ES-I3 (cell line): ENCODE measurements around the gene GPR151.

Source experiments
- H3K36me3 ChIP-seq: 2 replicates; pipeline ENCODE4 v1.6.1; 2013; ENCODE audit warnings: mild to moderate bottlenecking, low read length, control low read depth, moderate library complexity; ENCODE audit not compliant: insufficient read depth
- H3K4me1 ChIP-seq: 2 replicates; pipeline ENCODE4 v1.6.1; 2013; ENCODE audit warnings: mild to moderate bottlenecking, control low read depth, low read length; ENCODE audit not compliant: insufficient read depth
- H3K9ac ChIP-seq: 2 replicates; pipeline ENCODE4 v1.6.1; 2013; ENCODE audit warnings: low read depth, mild to moderate bottlenecking, low read length, moderate library complexity
- H3K9me3 ChIP-seq: 2 replicates; pipeline ENCODE4 v1.6.1; 2013; ENCODE audit warnings: mild to moderate bottlenecking, low read length, moderate library complexity; ENCODE audit not compliant: control insufficient read depth, insufficient read depth

The GPR151 gene

GRCh38 chr5:146499680-146500079 is 16.3 kb downstream of the GPR151 start:
- H3K9ac ChIP-seq: no peak overlapping the region
- H3K4me1 ChIP-seq: no peaks in the 10 kb centered on the region
- no peaks in the 10 kb centered on the region for H3K9me3 ChIP-seq
- H3K36me3 ChIP-seq: peaks cover 2% of the 10 kb centered on the region

- Histone ChIP-seq H3K36me3 (no peaks in the 10 kb centered on the region; the same call in 1 of the 2 replicates), H3K9ac (no peak overlapping the region), H3K9me3 (no peaks in the 10 kb centered on the region), H3K4me1 (no peaks in the 10 kb centered on the region)
These were observed 21.3 kb downstream of the GPR151 start for GRCh38 chr5:146494656-146495055.

GRCh38 chr5:146490089-146490843 is 25.7 kb downstream of the GPR151 start:
- Histone ChIP-seq H3K9me3 (no peaks in the 10 kb centered on the region), H3K36me3 (no peaks in the 10 kb centered on the region), H3K4me1 (no peaks in the 10 kb centered on the region), H3K9ac (no peak overlapping the region)

- Histone ChIP-seq H3K9ac (no peak overlapping the region), H3K4me1 (no peaks in the 10 kb centered on the region), H3K9me3 (no peaks in the 10 kb centered on the region), H3K36me3 (peaks cover 11% of the 10 kb centered on the region)
These were observed 31.1 kb downstream of the GPR151 start for GRCh38 chr5:146484714-146485391.

GRCh38 chr5:146482775-146483174 is 33.2 kb downstream of the GPR151 start:
- Histone ChIP-seq H3K36me3 (peaks cover 11% of the 10 kb centered on the region), H3K4me1 (no peaks in the 10 kb centered on the region), H3K9ac (no peak overlapping the region), H3K9me3 (no peaks in the 10 kb centered on the region)

GRCh38 chr5:146475906-146476305 is 40.1 kb downstream of the GPR151 start:
- Histone ChIP-seq H3K9ac (no peak overlapping the region), H3K9me3 (no peaks in the 10 kb centered on the region), H3K36me3 (peaks cover 20% of the 10 kb centered on the region)

GRCh38 chr5:146475190-146475780 is 40.7 kb downstream of the GPR151 start:
- no peak overlapping the region for H3K9ac ChIP-seq
- no peaks in the 10 kb centered on the region for H3K9me3 ChIP-seq
- peaks cover 21% of the 10 kb centered on the region for H3K36me3 ChIP-seq
- H3K4me1 ChIP-seq: no peaks in the 10 kb centered on the region

More at GRCh38 chr5:146475906-146476305, 40.1 kb downstream of the GPR151 start:
- no peaks in the 10 kb centered on the region for H3K4me1 ChIP-seq

GRCh38 chr5:146474065-146474464 is 41.9 kb downstream of the GPR151 start:
- Histone ChIP-seq H3K4me1 (no peaks in the 10 kb centered on the region), H3K9me3 (no peaks in the 10 kb centered on the region), H3K36me3 (peaks cover 26% of the 10 kb centered on the region), H3K9ac (no peak overlapping the region)

GRCh38 chr5:146467760-146468159 is 48.2 kb downstream of the GPR151 start:
- Histone ChIP-seq H3K9me3 (no peaks in the 10 kb centered on the region), H3K9ac (no peak overlapping the region), H3K36me3 (peaks cover 19% of the 10 kb centered on the region; the same call in 1 of the 2 replicates), H3K4me1 (no peaks in the 10 kb centered on the region)

- Histone ChIP-seq H3K9ac (no peak overlapping the region), H3K9me3 (no peaks in the 10 kb centered on the region), H3K4me1 (no peaks in the 10 kb centered on the region), H3K36me3 (peaks cover 16% of the 10 kb centered on the region; the same call in 1 of the 2 replicates)
These were observed 49.3 kb downstream of the GPR151 start for GRCh38 chr5:146466521-146467349.

- Histone ChIP-seq H3K36me3 (peaks cover 16% of the 10 kb centered on the region), H3K9me3 (no peaks in the 10 kb centered on the region), H3K9ac (no peak overlapping the region), H3K4me1 (no peaks in the 10 kb centered on the region)
These were observed 52.5 kb downstream of the GPR151 start for GRCh38 chr5:146463446-146463845.
